AG09309 (cell line): ENCODE data around the gene HOXC12.

Experiments
- DNase-seq: peaks from one replicate; pipeline ENCODE4 v3.0.0-alpha.2; 2010; ENCODE audit warnings: low read depth
- H3K4me3 ChIP-seq: 2 replicates; pipeline ENCODE4 v1.5.1; 2011; ENCODE audit warnings: mild to moderate bottlenecking, low read depth, low read length, moderate library complexity; ENCODE audit not compliant: control insufficient read depth
- CTCF ChIP-seq: IDR thresholded peaks from 2 replicates; pipeline ENCODE4 v1.5.1; 2011; ENCODE audit warnings: mild to moderate bottlenecking, low read depth, low read length, inconsistent platforms; ENCODE audit not compliant: insufficient read depth, control insufficient read depth; ENCODE audit errors: missing control alignments

The HOXC12 gene

GRCh38 chr12:53995002-53995377, 40.3 kb downstream of the HOXC12 start:
- DNase-seq, result no peak
- peak overlapping the region; percentile 7 for H3K4me3 ChIP-seq
- no peak for TF ChIP-seq CTCF

GRCh38 chr12:53995378-53996239, 40.9 kb downstream of the HOXC12 start:
- no peak for DNase-seq
- TF ChIP-seq CTCF, result no peak
- peak overlapping the region; percentile 25 for H3K4me3 ChIP-seq

- no peak for TF ChIP-seq CTCF
- no peak for DNase-seq
- peak overlapping the region; percentile 2; the same call in 1 of the 2 replicates for H3K4me3 ChIP-seq
Observed at GRCh38 chr12:53996240-53997203, 41.8 kb downstream of the HOXC12 start.

GRCh38 chr12:53997204-53998109, 42.8 kb downstream of the HOXC12 start:
- TF ChIP-seq CTCF, result no peak
- no peak overlapping the region for H3K4me3 ChIP-seq
- DNase-seq, result no peak

GRCh38 chr12:53998110-53998899, 43.6 kb downstream of the HOXC12 start:
- no peak for DNase-seq
- H3K4me3 ChIP-seq, result no peak overlapping the region
- TF ChIP-seq CTCF, result no peak
